GM23248 (cell line): Measurements from ENCODE around the gene APOM.

ENCODE experiments used
- EZH2 ChIP-seq: fragments of 200-600 bp; sonication (generic); IDR thresholded peaks from 2 replicates; pipeline ENCODE4 v1.6.1; 2018; ENCODE audit warnings: antibody characterized with exemption, mild to moderate bottlenecking; ENCODE audit not compliant: insufficient read depth, poor library complexity, severe bottlenecking
- EZH2phosphoT487 ChIP-seq: fragments of 200-600 bp; sonication (generic); IDR thresholded peaks from 2 replicates; pipeline ENCODE4 v1.6.1; 2018; ENCODE audit warnings: antibody characterized with exemption, moderate library complexity, mild to moderate bottlenecking, low read depth; ENCODE audit not compliant: insufficient read depth

- TF ChIP-seq EZH2phosphoT487 (no peak), EZH2 (no peak)
These were observed 38.7 kb upstream of the APOM start for GRCh38 chr6:31617010-31617409.
